GM13976 (cell line): ENCODE results near the gene LYZL6.

Source experiments
- DNase-seq: peaks from one replicate; pipeline ENCODE4 v3.0.0; 2012; ENCODE audit warnings: low spot score
- CTCF ChIP-seq: IDR thresholded peaks from 2 replicates; pipeline ENCODE4 v1.5.1; 2012; ENCODE audit warnings: borderline replicate concordance, mild to moderate bottlenecking; ENCODE audit not compliant: insufficient read depth; ENCODE audit errors: extremely low read depth, missing control alignments, control extremely low read depth
- in situ Hi-C: fragments of 300-500 bp; cut with MboI; formaldehyde crosslinking; loops from one replicate; pipeline ENCODE4 v1.12.0; 2022; ENCODE audit warnings: low sequenced_read_pairs, mixed read lengths, inconsistent platforms; ENCODE audit not compliant: unreplicated experiment

LYZL6 gene

GRCh38 chr17:35894206-35894605 lies 49.3 kb downstream of the LYZL6 start:
- in situ Hi-C loops, result no loop called here
- TF ChIP-seq CTCF, result no peak
- no peak for DNase-seq

- no peak for TF ChIP-seq CTCF
- DNase-seq, result no peak
- in situ Hi-C loops, result no loop called here
Observed at GRCh38 chr17:35893751-35894150, 49.8 kb downstream of the LYZL6 start.

GRCh38 chr17:35892091-35893035 lies 51.1 kb downstream of the LYZL6 start:
- in situ Hi-C loops, result no loop called here
- no peak for TF ChIP-seq CTCF
- DNase-seq, result peak; percentile 58

GRCh38 chr17:35891269-35891668 lies 52.2 kb downstream of the LYZL6 start:
- TF ChIP-seq CTCF, result no peak
- no peak for DNase-seq
- in situ Hi-C loops, result no loop called here

GRCh38 chr17:35890774-35891155 lies 52.7 kb downstream of the LYZL6 start:
- no peak for TF ChIP-seq CTCF
- in situ Hi-C loops, result no loop called here
- peak; percentile 55 for DNase-seq

GRCh38 chr17:35889818-35890773 lies 53.4 kb downstream of the LYZL6 start:
- no peak for DNase-seq
- no peak for TF ChIP-seq CTCF
- in situ Hi-C loops, result no loop called here
